Activated CD4-positive, alpha-beta T cell treated with anti-CD3 and anti-CD28 coated beads, Interleukin-2, amount 10 ng/mL, durations not matched to agents 7 days and 5 days (primary cell): Measurements from ENCODE around the gene ERC1. TPM values are rescaled to one million over a fixed set of nuclear protein-coding genes. Genes with fewer than 3 reads are reported as not detected.

Experiments used
- CTCF ChIA-PET: fragments of 350-600 bp; sonication (Branson Sonifier 250); formaldehyde crosslinking; loops from one replicate; lab custom pipeline; 2021; ENCODE audit warnings: antibody characterized with exemption; lab: Charles Lee
- POLR2A ChIA-PET: fragments of 350-600 bp; sonication (Branson Sonifier 250); formaldehyde crosslinking; loops from one replicate; lab custom pipeline; 2021; ENCODE audit warnings: antibody characterized with exemption; lab: Charles Lee
- DNase-seq: peaks from one replicate; pipeline ENCODE4 v3.0.0-alpha.2; 2020
- H3K27ac Mint-ChIP-seq: one replicate; pipeline ENCODE4 v1.8.0; 2021; ENCODE audit warnings: mild to moderate bottlenecking, moderate library complexity, mixed read lengths
- H3K27me3 Mint-ChIP-seq: one replicate; pipeline ENCODE4 v1.8.0; 2021; ENCODE audit warnings: mixed read lengths
- H3K36me3 Mint-ChIP-seq: one replicate; pipeline ENCODE4 v1.8.0; 2021; ENCODE audit warnings: low read depth, mixed read lengths
- H3K4me1 Mint-ChIP-seq: one replicate; pipeline ENCODE4 v1.8.0; 2021; ENCODE audit warnings: mixed read lengths
- H3K4me3 Mint-ChIP-seq: one replicate; pipeline ENCODE4 v1.8.0; 2021; ENCODE audit warnings: mild to moderate bottlenecking, moderate library complexity, mixed read lengths
- H3K9me3 Mint-ChIP-seq: one replicate; pipeline ENCODE4 v1.8.0; 2021; ENCODE audit warnings: mixed read lengths
- total RNA-seq, 2 experiments: library from RNA; stranded (reverse); gene quantifications; one replicate each; pipeline ENCODE4 v1.2.3, GENCODE V29; 2021

Gene ERC1
- total RNA-seq, 2 experiments from 2014 or later, result 38.7 to 43.4 TPM

GRCh38 chr12:1504304-1504894 lies 513.4 kb downstream of the ERC1 start:
- DNase-seq, result no peak
- Mint-ChIP-seq H3K4me3 (peak overlapping the region; percentile 21), H3K4me1 (peaks cover 9% of the 10 kb centered on the region), H3K36me3 (no peaks in the 10 kb centered on the region), H3K27ac (no peak overlapping the region), H3K27me3 (peaks cover 26% of the 10 kb centered on the region), H3K9me3 (no peaks in the 10 kb centered on the region)
- CTCF ChIA-PET, result no interaction called here
- POLR2A ChIA-PET, result no interaction called here

GRCh38 chr12:1504895-1505311 lies 513.9 kb downstream of the ERC1 start:
- Mint-ChIP-seq H3K4me1 (peaks cover 9% of the 10 kb centered on the region), H3K4me3 (peak overlapping the region; percentile 21), H3K36me3 (no peaks in the 10 kb centered on the region), H3K27me3 (peaks cover 28% of the 10 kb centered on the region), H3K27ac (no peak overlapping the region), H3K9me3 (no peaks in the 10 kb centered on the region)
- CTCF ChIA-PET, result no interaction called here
- POLR2A ChIA-PET, result no interaction called here
- no peak for DNase-seq

GRCh38 chr12:1505576-1505975 lies 514.6 kb downstream of the ERC1 start:
- no peak for DNase-seq
- Mint-ChIP-seq H3K4me3 (no peak overlapping the region), H3K36me3 (no peaks in the 10 kb centered on the region), H3K27ac (no peak overlapping the region), H3K4me1 (peaks cover 9% of the 10 kb centered on the region), H3K9me3 (no peaks in the 10 kb centered on the region), H3K27me3 (peaks cover 32% of the 10 kb centered on the region)
- CTCF ChIA-PET, result interaction anchor here (0.6 to 0.7 kb wide), 2 partner anchors 9 to 1225 kb away, joined by 3 to 4 read pairs; no protein-coding TSS in a partner anchor
- POLR2A ChIA-PET, result no interaction called here

- H3K36me3 Mint-ChIP-seq, result no peaks in the 10 kb centered on the region
- H3K4me3 Mint-ChIP-seq, result no peak overlapping the region
- ChIA-PET CTCF (no interaction called here), POLR2A (no interaction called here)
- peaks cover 39% of the 10 kb centered on the region for H3K27me3 Mint-ChIP-seq
- H3K9me3 Mint-ChIP-seq, result no peaks in the 10 kb centered on the region
- DNase-seq, result no peak
- no peak overlapping the region for H3K27ac Mint-ChIP-seq
- H3K4me1 Mint-ChIP-seq, result peaks cover 9% of the 10 kb centered on the region
These were observed 516.3 kb downstream of the ERC1 start for GRCh38 chr12:1507308-1507707.

GRCh38 chr12:1509413-1510052 lies 518.5 kb downstream of the ERC1 start:
- Mint-ChIP-seq H3K27me3 (peaks cover 38% of the 10 kb centered on the region), H3K4me3 (no peak overlapping the region), H3K4me1 (peaks cover 4% of the 10 kb centered on the region), H3K27ac (no peak overlapping the region), H3K9me3 (no peaks in the 10 kb centered on the region), H3K36me3 (no peaks in the 10 kb centered on the region)
- POLR2A ChIA-PET, result no interaction called here
- no peak for DNase-seq
- CTCF ChIA-PET, result no interaction called here

DNA sequence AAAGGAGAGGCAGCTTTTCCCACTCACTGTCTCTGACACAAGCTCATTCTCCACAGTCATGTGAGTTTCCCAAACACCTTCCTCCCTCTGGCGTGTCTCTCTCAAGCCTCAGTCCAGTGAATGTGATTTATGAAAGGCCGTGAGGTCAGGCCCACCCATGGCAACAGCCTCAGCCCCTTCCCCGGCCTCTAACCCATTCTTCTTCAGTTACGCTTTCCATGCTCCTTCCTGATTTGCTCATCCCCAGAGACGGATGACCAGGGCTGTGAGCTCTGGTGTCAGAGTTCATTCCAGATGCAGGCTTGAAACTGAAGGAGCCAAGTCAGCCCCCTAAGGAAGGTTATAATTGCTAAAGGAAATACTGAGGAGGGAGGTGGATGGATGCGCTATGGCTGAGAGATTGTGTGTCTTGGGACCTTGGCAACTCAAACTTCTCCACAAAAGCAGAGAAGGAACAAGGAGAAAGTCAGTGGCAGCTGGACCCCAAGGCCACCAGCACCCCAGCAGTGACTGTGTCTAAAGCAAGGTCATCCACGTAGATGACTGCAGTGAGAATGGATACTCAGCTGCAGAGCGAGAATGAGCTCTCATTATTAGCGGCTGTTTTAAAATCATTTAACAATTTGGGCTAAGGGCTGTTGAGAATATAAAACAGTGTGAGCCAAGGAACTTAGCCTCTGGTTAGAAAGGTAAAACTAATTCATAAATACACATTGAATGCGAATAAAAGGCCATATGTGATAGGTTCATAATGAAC lies 519.2 kb downstream of the ERC1 start:
- H3K4me3 Mint-ChIP-seq, result no peak overlapping the region
- POLR2A ChIA-PET, result no interaction called here
- no peak overlapping the region for H3K27ac Mint-ChIP-seq
- H3K27me3 Mint-ChIP-seq, result peaks cover 36% of the 10 kb centered on the region
- H3K36me3 Mint-ChIP-seq, result no peaks in the 10 kb centered on the region
- H3K9me3 Mint-ChIP-seq, result no peaks in the 10 kb centered on the region
- DNase-seq, result no peak
- CTCF ChIA-PET, result no interaction called here
- no peaks in the 10 kb centered on the region for H3K4me1 Mint-ChIP-seq

GRCh38 chr12:1515010-1515409 lies 524.0 kb downstream of the ERC1 start:
- Mint-ChIP-seq H3K9me3 (no peaks in the 10 kb centered on the region), H3K36me3 (no peaks in the 10 kb centered on the region), H3K4me1 (no peaks in the 10 kb centered on the region), H3K4me3 (no peak overlapping the region), H3K27me3 (peaks cover 52% of the 10 kb centered on the region), H3K27ac (no peak overlapping the region)
- no peak for DNase-seq
- POLR2A ChIA-PET, result no interaction called here
- CTCF ChIA-PET, result interaction anchor here (1.4 kb wide), 1 partner anchor 17 kb away, joined by 3 read pairs; no protein-coding TSS in a partner anchor

DNA sequence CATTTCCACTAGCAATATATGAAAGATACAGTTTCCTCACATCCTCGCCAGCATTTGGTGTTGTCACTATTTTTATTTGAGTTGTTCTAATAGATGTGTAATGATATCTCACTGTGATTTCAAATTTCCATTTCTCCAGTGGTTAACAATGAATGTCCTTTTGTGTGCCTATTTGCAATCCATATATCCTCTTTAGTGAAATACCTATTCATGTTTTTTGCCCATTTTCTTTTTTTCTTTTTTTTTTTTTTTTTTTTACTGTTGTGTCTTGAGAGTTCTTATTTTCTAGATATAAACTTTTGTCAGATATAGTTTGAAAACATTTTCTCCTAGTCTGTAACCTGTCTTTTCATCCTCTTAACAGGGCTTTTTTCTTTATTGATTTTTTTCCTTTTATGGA lies 524.4 kb downstream of the ERC1 start:
- POLR2A ChIA-PET, result no interaction called here
- Mint-ChIP-seq H3K36me3 (no peaks in the 10 kb centered on the region), H3K4me1 (no peaks in the 10 kb centered on the region), H3K9me3 (no peaks in the 10 kb centered on the region), H3K27ac (no peak overlapping the region), H3K4me3 (no peak overlapping the region), H3K27me3 (peaks cover 50% of the 10 kb centered on the region)
- CTCF ChIA-PET, result interaction anchor here (1.4 kb wide), 1 partner anchor 17 kb away, joined by 3 read pairs; no protein-coding TSS in a partner anchor
- DNase-seq, result no peak

- no peak for DNase-seq
- Mint-ChIP-seq H3K4me1 (no peaks in the 10 kb centered on the region), H3K27ac (no peak overlapping the region), H3K36me3 (no peaks in the 10 kb centered on the region), H3K27me3 (peaks cover 47% of the 10 kb centered on the region), H3K9me3 (no peaks in the 10 kb centered on the region), H3K4me3 (no peak overlapping the region)
- CTCF ChIA-PET, result interaction anchor here (2.1 kb wide), 1 partner anchor 399 kb away, joined by 5 read pairs; no protein-coding TSS in a partner anchor
- POLR2A ChIA-PET, result no interaction called here
These were observed 526.0 kb downstream of the ERC1 start for GRCh38 chr12:1517007-1517406.

GRCh38 chr12:1517734-1518525 lies 526.9 kb downstream of the ERC1 start:
- no peak overlapping the region for H3K4me3 Mint-ChIP-seq
- ChIA-PET CTCF (interaction anchor here (2.1 kb wide), 1 partner anchor 400 kb away, joined by 5 read pairs; no protein-coding TSS in a partner anchor), POLR2A (no interaction called here)
- H3K27me3 Mint-ChIP-seq, result peaks cover 40% of the 10 kb centered on the region
- H3K27ac Mint-ChIP-seq, result no peak overlapping the region
- no peak for DNase-seq
- H3K36me3 Mint-ChIP-seq, result no peaks in the 10 kb centered on the region
- H3K9me3 Mint-ChIP-seq, result no peaks in the 10 kb centered on the region
- no peaks in the 10 kb centered on the region for H3K4me1 Mint-ChIP-seq

DNA sequence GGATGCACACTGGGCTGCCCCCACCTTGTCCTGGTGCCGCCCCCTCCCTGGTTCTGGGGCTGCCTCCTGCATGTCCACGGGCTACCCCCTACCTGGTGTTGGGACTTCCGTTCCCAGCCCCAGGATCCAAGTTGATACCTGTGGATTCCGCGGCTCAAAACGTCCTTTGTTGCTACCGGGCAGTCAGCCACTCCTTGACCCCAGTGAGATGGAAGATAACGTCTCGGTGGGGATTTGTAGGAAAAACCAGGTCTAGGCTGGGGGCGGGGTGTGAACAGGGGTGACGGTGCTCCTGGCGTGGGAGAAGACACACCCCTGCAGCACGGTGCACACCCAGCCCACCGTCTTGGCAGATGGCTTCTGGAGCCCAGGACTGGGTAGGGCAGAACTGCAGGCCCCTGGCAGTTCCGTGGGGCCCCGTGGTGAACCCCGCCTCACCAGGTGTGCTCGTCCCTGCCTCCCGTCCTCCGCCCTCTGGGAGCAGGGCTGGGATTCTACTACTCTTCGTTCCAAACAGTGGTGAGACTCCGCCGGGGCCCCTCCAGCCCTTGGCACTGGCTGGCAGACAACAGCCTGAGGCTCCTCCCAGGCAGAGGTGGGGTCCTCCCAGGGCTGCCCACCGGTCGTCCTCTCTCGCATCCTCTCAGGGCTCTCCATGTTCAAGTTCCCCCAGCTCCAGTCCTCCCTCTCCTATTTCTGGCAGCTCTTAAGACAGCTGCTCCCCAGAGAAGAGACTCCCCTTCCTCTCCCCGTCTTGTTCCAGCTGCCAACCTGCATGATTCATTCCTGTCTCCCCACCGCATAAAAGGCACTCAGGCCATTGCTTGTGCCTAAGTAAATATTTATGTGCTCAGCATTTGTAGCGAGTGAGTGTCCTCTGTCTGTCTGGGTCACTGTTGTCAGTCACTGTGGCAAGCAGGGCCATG lies 527.8 kb downstream of the ERC1 start:
- H3K4me1 Mint-ChIP-seq, result no peaks in the 10 kb centered on the region
- CTCF ChIA-PET, result interaction anchor here (2.1 kb wide), 1 partner anchor 401 kb away, joined by 5 read pairs; no protein-coding TSS in a partner anchor
- peaks cover 39% of the 10 kb centered on the region for H3K27me3 Mint-ChIP-seq
- no peaks in the 10 kb centered on the region for H3K36me3 Mint-ChIP-seq
- POLR2A ChIA-PET, result no interaction called here
- no peak overlapping the region for H3K27ac Mint-ChIP-seq
- H3K9me3 Mint-ChIP-seq, result no peaks in the 10 kb centered on the region
- no peak for DNase-seq
- H3K4me3 Mint-ChIP-seq, result no peak overlapping the region

DNA sequence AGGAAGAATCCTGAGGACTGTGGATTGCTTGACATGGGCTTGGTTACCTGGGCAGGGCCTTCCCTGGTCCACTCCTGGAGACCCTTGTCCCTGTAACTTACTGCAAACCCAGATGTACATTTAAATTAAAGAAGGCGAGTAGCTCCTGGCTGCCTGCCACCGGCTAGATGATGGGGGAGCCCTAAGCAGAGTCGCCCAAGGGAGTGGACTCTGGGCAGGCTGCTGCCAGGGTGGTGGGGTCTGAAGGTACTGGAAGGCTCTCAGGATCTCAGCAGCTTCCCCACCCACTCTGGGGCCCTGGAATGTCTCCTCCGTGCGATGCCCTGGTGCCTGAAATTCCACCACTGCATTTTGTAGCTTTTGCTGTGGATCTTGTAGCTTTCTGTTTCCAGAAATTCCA lies 528.6 kb downstream of the ERC1 start:
- peaks cover 41% of the 10 kb centered on the region for H3K27me3 Mint-ChIP-seq
- H3K9me3 Mint-ChIP-seq, result no peaks in the 10 kb centered on the region
- no peak overlapping the region for H3K27ac Mint-ChIP-seq
- ChIA-PET CTCF (no interaction called here), POLR2A (no interaction called here)
- no peak overlapping the region for H3K4me3 Mint-ChIP-seq
- H3K4me1 Mint-ChIP-seq, result no peaks in the 10 kb centered on the region
- no peak for DNase-seq
- no peaks in the 10 kb centered on the region for H3K36me3 Mint-ChIP-seq
